Activated naive CD4-positive, alpha-beta T cell treated with anti-CD3 and anti-CD28 coated beads for 36 hours (primary cell): ENCODE data around the gene COL26A1. TPM values are rescaled to one million over a fixed set of nuclear protein-coding genes. Genes with fewer than 3 reads are reported as not detected.

Experiments used
- CTCF ChIA-PET: fragments of 350-600 bp; sonication (Branson Sonifier 250); formaldehyde crosslinking; loops from one replicate; lab custom pipeline; 2021; ENCODE audit warnings: antibody characterized with exemption; lab: Charles Lee
- DNase-seq: peaks from one replicate; pipeline ENCODE4 v3.0.0-alpha.2; 2020
- H3K27ac Mint-ChIP-seq: one replicate; pipeline ENCODE4 v1.8.0; 2021; ENCODE audit warnings: mild to moderate bottlenecking, mixed read lengths
- H3K27me3 Mint-ChIP-seq: one replicate; pipeline ENCODE4 v1.8.0; 2021; ENCODE audit warnings: low read depth, mixed read lengths
- H3K36me3 Mint-ChIP-seq: one replicate; pipeline ENCODE4 v1.8.0; 2021; ENCODE audit warnings: low read depth, mixed read lengths
- H3K4me1 Mint-ChIP-seq: one replicate; pipeline ENCODE4 v1.8.0; 2021; ENCODE audit warnings: low read depth, mixed read lengths
- H3K4me3 Mint-ChIP-seq: one replicate; pipeline ENCODE4 v1.8.0; 2021; ENCODE audit warnings: mild to moderate bottlenecking, moderate library complexity, mixed read lengths
- H3K9me3 Mint-ChIP-seq: one replicate; pipeline ENCODE4 v1.8.0; 2021; ENCODE audit warnings: mixed read lengths
- intact Hi-C: fragments of 100-400 bp; cut with micrococcal nuclease; formaldehyde crosslinking; loops from one replicate; pipeline ENCODE4 v1.15.1; 2023
- total RNA-seq, 2 experiments: library from RNA; stranded (reverse); gene quantifications; one replicate each; pipeline ENCODE4 v1.2.3, GENCODE V29; 2021

Gene COL26A1
- total RNA-seq, 2 experiments from 2014 or later = not detected

DNA sequence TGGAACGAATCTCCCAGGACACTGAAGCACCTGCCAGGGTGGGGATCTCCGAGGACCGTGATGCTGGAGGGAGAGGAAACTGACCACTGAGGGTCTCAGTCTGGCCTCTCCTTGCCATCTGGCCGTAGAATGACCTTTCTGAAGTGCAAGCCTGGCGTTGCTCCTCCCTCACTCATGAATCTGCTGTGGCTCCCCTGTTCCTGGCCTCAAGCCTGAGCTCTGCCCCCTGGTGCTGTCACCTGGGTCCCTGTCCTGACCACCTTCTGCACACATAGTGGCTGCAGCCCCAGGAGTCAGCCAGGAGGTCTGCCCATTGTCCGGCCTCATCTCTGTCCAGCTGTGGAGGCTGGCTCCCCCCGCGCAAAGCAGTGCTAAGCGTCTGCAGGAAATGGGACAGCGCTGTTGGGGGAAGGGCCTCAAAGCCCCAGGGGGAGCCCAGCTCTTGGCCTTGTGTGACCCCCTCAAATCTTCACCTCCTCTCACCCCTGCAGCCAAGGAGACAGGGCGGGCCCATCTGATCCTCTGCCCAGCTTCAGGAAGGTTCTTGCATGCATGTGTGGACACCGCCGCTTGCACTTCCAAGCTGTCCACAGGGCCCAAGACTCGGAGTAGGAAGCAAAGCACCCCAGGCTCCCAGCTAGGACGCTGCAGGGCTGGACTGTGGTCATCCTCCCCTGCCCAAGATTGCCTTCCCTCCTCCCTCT, 200.7 kb downstream of the COL26A1 start:
- H3K36me3 Mint-ChIP-seq = no peaks in the 10 kb centered on the region
- H3K4me1 Mint-ChIP-seq = no peaks in the 10 kb centered on the region
- CTCF ChIA-PET = interaction anchor here (1.0 kb wide), 1 partner anchor 39 kb away, joined by 3 read pairs; no protein-coding TSS in a partner anchor
- H3K4me3 Mint-ChIP-seq = no peak overlapping the region
- no peaks in the 10 kb centered on the region for H3K9me3 Mint-ChIP-seq
- no peak overlapping the region for H3K27ac Mint-ChIP-seq
- DNase-seq = no peak
- peaks cover 5% of the 10 kb centered on the region for H3K27me3 Mint-ChIP-seq
- intact Hi-C loops = no loop called here

- intact Hi-C loops = no loop called here
- DNase-seq = no peak
Observed at GRCh38 chr7:101563943-101564777, 201.5 kb downstream of the COL26A1 start.

GRCh38 chr7:101564778-101565211, 202.1 kb downstream of the COL26A1 start:
- H3K4me1 Mint-ChIP-seq = no peaks in the 10 kb centered on the region
- intact Hi-C loops = no loop called here
- peaks cover 10% of the 10 kb centered on the region for H3K27me3 Mint-ChIP-seq
- CTCF ChIA-PET = no interaction called here
- no peak overlapping the region for H3K4me3 Mint-ChIP-seq
- DNase-seq = no peak
- no peaks in the 10 kb centered on the region for H3K36me3 Mint-ChIP-seq
- no peak overlapping the region for H3K27ac Mint-ChIP-seq
- H3K9me3 Mint-ChIP-seq = peaks cover 2% of the 10 kb centered on the region

More at GRCh38 chr7:101563943-101564777, 201.5 kb downstream of the COL26A1 start:
- no peaks in the 10 kb centered on the region for H3K9me3 Mint-ChIP-seq
- H3K27ac Mint-ChIP-seq = no peak overlapping the region
- H3K4me3 Mint-ChIP-seq = no peak overlapping the region
- CTCF ChIA-PET = no interaction called here
- H3K27me3 Mint-ChIP-seq = peaks cover 7% of the 10 kb centered on the region
- H3K36me3 Mint-ChIP-seq = no peaks in the 10 kb centered on the region
- H3K4me1 Mint-ChIP-seq = no peaks in the 10 kb centered on the region

DNA sequence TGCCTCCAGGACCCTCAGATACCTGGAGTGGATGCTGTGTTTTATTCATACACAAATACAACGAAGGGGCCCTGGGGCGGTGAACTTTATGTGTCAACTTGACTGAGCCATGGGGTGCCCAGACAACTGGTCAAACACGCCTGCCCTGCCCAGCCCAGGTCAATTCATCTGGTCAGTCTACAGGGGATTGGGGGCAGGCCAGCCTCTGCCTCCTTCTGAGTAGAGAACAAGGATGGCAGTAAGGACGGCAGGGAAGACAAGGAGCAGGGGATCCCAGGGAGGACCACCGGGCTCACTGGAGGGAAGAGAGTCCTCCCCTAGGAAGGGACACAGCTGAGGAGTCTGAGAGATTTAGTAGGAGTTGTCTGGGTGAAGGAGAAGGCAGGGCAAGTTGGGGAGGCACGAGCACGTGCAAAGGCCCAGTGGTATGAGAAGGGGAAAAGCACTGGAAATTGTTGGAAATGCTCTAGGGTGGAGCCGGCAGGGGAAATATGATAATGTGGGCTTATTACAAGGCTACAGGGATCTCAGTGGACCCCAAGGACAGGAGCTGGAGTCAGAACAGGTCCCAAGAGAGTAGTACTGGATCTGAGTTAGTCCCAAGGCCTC, 203.0 kb downstream of the COL26A1 start:
- no peaks in the 10 kb centered on the region for H3K4me1 Mint-ChIP-seq
- H3K4me3 Mint-ChIP-seq = no peak overlapping the region
- peaks cover 13% of the 10 kb centered on the region for H3K27me3 Mint-ChIP-seq
- no peak for DNase-seq
- no peak overlapping the region for H3K27ac Mint-ChIP-seq
- no peaks in the 10 kb centered on the region for H3K36me3 Mint-ChIP-seq
- peaks cover 5% of the 10 kb centered on the region for H3K9me3 Mint-ChIP-seq
- CTCF ChIA-PET = no interaction called here
- intact Hi-C loops = no loop called here

DNA sequence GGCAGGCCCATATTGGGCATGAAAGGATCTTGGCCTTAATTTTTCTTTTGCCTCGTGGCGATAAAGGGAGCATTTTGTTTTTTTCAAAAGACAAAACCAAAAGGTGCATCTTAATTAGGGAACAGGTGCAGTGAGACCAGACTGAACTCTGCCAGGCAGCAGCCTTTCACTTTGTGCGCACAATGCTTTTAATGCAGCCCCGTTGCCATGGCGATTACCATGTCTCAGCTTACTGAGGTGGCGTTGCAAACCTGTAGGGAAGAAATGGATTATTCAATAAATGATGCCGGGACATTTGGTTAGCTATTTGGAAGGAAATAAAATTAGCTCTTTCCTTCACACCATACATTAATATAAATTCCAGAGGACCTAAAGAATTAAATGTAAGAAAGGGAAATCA, 204.6 kb downstream of the COL26A1 start:
- no peak overlapping the region for H3K27ac Mint-ChIP-seq
- CTCF ChIA-PET = interaction anchor here (0.5 to 0.6 kb wide), 2 partner anchors 25 to 115 kb away, joined by 3 to 4 read pairs; no protein-coding TSS in a partner anchor
- H3K9me3 Mint-ChIP-seq = peaks cover 5% of the 10 kb centered on the region
- intact Hi-C loops = no loop called here
- DNase-seq = no peak
- no peaks in the 10 kb centered on the region for H3K36me3 Mint-ChIP-seq
- H3K4me1 Mint-ChIP-seq = no peaks in the 10 kb centered on the region
- H3K27me3 Mint-ChIP-seq = peaks cover 14% of the 10 kb centered on the region
- H3K4me3 Mint-ChIP-seq = no peak overlapping the region

GRCh38 chr7:101572156-101572555, 209.5 kb downstream of the COL26A1 start:
- H3K4me1 Mint-ChIP-seq = peaks cover 3% of the 10 kb centered on the region
- CTCF ChIA-PET = no interaction called here
- DNase-seq = no peak
- no peaks in the 10 kb centered on the region for H3K36me3 Mint-ChIP-seq
- H3K9me3 Mint-ChIP-seq = peaks cover 13% of the 10 kb centered on the region
- H3K27me3 Mint-ChIP-seq = peaks cover 17% of the 10 kb centered on the region
- intact Hi-C loops = no loop called here
- no peak overlapping the region for H3K4me3 Mint-ChIP-seq
- no peak overlapping the region for H3K27ac Mint-ChIP-seq

- peaks cover 11% of the 10 kb centered on the region for H3K9me3 Mint-ChIP-seq
- intact Hi-C loops = no loop called here
- no peak overlapping the region for H3K27ac Mint-ChIP-seq
Observed at GRCh38 chr7:101575168-101575567, 212.5 kb downstream of the COL26A1 start.

GRCh38 chr7:101575721-101576120, 213.0 kb downstream of the COL26A1 start:
- H3K4me3 Mint-ChIP-seq = no peak overlapping the region
- peaks cover 3% of the 10 kb centered on the region for H3K4me1 Mint-ChIP-seq
- H3K27ac Mint-ChIP-seq = no peak overlapping the region
- peaks cover 8% of the 10 kb centered on the region for H3K9me3 Mint-ChIP-seq
- H3K27me3 Mint-ChIP-seq = peaks cover 9% of the 10 kb centered on the region
- H3K36me3 Mint-ChIP-seq = no peaks in the 10 kb centered on the region
- DNase-seq = no peak
- intact Hi-C loops = no loop called here
- CTCF ChIA-PET = no interaction called here

More at GRCh38 chr7:101575168-101575567, 212.5 kb downstream of the COL26A1 start:
- Mint-ChIP-seq H3K4me3 (no peak overlapping the region), H3K27me3 (peaks cover 12% of the 10 kb centered on the region), H3K36me3 (no peaks in the 10 kb centered on the region), H3K4me1 (peaks cover 3% of the 10 kb centered on the region)
- no peak for DNase-seq
- CTCF ChIA-PET = no interaction called here

GRCh38 chr7:101576998-101577397, 214.3 kb downstream of the COL26A1 start:
- Mint-ChIP-seq H3K4me1 (peaks cover 3% of the 10 kb centered on the region), H3K27me3 (peaks cover 9% of the 10 kb centered on the region), H3K36me3 (no peaks in the 10 kb centered on the region), H3K4me3 (no peak overlapping the region), H3K9me3 (peaks cover 8% of the 10 kb centered on the region), H3K27ac (no peak overlapping the region)
- CTCF ChIA-PET = no interaction called here
- intact Hi-C loops = no loop called here
- DNase-seq = no peak

DNA sequence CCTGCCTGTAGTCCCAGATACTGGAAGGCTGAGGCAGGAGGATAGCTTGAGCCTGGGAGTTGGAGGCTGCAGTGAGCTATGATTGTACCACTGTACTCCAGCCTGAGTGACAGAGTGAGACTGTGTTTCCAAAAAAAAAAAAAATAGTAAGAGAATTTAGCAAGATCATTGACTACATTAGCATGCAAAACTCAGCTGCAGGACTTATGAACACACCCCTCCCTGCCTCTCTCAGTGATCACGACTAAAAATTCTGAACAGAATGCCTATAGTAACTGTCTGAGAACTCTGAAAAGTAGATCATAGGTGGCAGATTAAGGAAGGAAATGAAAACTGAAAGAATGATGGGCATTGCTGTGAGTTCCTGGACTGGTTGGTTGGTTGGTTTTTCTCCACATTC, 215.9 kb downstream of the COL26A1 start:
- CTCF ChIA-PET = no interaction called here
- Mint-ChIP-seq H3K4me3 (no peak overlapping the region), H3K4me1 (peaks cover 3% of the 10 kb centered on the region), H3K27me3 (peaks cover 8% of the 10 kb centered on the region), H3K27ac (no peak overlapping the region), H3K36me3 (no peaks in the 10 kb centered on the region), H3K9me3 (peaks cover 2% of the 10 kb centered on the region)
- no peak for DNase-seq
- intact Hi-C loops = no loop called here

GRCh38 chr7:101580596-101580995, 217.9 kb downstream of the COL26A1 start:
- CTCF ChIA-PET = no interaction called here
- Mint-ChIP-seq H3K9me3 (no peaks in the 10 kb centered on the region), H3K27me3 (peaks cover 2% of the 10 kb centered on the region), H3K27ac (no peak overlapping the region), H3K4me1 (peaks cover 3% of the 10 kb centered on the region), H3K36me3 (no peaks in the 10 kb centered on the region), H3K4me3 (no peak overlapping the region)
- intact Hi-C loops = no loop called here
- DNase-seq = no peak

GRCh38 chr7:101581891-101582290, 219.2 kb downstream of the COL26A1 start:
- no peak for DNase-seq
- no peaks in the 10 kb centered on the region for H3K36me3 Mint-ChIP-seq
- no peaks in the 10 kb centered on the region for H3K4me1 Mint-ChIP-seq
- no peak overlapping the region for H3K4me3 Mint-ChIP-seq
- CTCF ChIA-PET = interaction anchor here (0.5 to 0.6 kb wide), 2 partner anchors 71 to 291 kb away, joined by 3 to 5 read pairs; no protein-coding TSS in a partner anchor
- intact Hi-C loops = no loop called here
- no peak overlapping the region for H3K27ac Mint-ChIP-seq
- peaks cover 2% of the 10 kb centered on the region for H3K27me3 Mint-ChIP-seq
- H3K9me3 Mint-ChIP-seq = no peaks in the 10 kb centered on the region
